SH-SY5Y (cell line): ENCODE data around the gene NCOA1.

Source experiments
- GATA2 ChIP-seq: IDR thresholded peaks from 2 replicates; pipeline ENCODE4 v1.6.1; 2011; ENCODE audit warnings: mild to moderate bottlenecking, low read depth, low read length
- GATA3 ChIP-seq: IDR thresholded peaks from 2 replicates; pipeline ENCODE4 v1.6.1; 2011; ENCODE audit warnings: low read depth, mild to moderate bottlenecking, low read length, moderate library complexity

DNA sequence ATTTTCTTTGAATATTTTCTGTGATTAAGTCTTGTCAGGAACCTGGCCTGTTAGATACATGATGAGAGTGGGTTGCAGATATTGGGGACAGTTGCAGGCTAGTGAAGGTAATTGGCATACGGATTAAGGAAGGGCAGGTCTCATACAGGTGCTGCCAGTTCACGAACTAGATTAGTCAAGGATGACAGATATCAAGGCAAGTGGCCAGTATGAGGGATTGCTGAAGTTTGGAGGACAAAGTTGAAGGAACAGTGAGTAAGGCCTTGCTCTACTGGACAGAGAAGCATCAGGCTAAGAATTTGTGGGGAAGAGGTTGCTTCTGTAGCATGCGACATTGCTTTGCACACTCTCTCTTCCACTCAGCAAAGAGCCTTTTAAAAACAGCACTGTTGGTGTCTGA, 12.8 kb upstream of the NCOA1 start:
- no peak for TF ChIP-seq GATA2
- no peak for TF ChIP-seq GATA3
